HG02610 (cell line): Measurements from ENCODE around the gene JAKMIP2.
"Not testable (repeated sequence)": the region's sequence is repeated elsewhere in the genome, so short reads cannot be mapped to it uniquely, and the experiment has no call there.

Experiments used
- ATAC-seq: cut with Tn5 transposase; IDR thresholded peaks from one replicate; pipeline ENCODE4 v1.9.1; 2021; ENCODE audit warnings: mild to moderate bottlenecking, moderate library complexity; ENCODE audit not compliant: unreplicated experiment

JAKMIP2 gene

DNA sequence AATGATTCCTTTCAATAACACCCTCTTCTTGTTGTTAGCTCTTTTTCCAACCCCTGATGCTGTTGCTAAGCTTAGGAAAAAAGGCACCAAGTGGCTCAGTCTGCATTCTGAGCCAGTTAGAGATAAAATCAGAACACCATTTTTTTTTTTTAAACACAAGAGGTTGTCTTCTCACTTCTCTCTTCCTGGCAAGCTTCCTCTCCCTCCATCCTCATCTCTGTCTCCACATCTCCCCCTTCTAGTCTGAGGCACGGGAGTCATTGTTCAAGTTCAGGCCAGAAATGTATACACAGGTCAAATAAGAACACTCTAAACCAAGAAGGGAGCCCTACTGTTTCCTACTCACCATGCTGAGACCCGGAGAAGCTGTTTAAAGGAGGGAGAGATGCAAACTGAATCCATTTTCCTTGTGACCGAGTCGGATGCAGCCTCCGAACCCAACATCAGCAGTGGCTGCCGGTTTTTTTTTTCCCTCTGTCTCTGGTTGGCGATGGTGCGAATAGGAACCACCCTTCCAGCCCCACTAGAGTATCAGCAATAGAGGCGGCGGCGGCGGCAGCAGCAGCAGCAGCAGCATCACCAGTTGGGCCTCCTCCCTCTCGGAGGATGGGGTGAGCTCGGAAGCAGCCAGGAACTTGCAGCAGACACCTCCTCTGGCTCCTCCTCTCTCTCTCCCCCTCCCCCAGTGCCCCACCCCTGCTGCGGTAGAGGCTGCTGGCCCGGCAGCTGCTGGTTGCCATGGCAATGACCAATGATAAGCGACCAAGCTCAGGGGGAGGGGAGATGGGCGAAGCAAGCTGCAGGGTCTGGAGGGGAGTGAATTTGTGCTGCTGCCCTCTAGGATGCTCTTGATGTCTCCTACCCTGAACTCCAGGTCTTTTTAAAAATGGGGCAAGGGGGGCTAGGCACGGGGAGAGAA lies at the start of gene JAKMIP2:
Gene JAKMIP2, minus strand, starts transcription at position 619 of the 919 bp plus-strand sequence. CDS start 110,922 bp downstream, outside the sequence.
- peak; percentile 65 for ATAC-seq

DNA sequence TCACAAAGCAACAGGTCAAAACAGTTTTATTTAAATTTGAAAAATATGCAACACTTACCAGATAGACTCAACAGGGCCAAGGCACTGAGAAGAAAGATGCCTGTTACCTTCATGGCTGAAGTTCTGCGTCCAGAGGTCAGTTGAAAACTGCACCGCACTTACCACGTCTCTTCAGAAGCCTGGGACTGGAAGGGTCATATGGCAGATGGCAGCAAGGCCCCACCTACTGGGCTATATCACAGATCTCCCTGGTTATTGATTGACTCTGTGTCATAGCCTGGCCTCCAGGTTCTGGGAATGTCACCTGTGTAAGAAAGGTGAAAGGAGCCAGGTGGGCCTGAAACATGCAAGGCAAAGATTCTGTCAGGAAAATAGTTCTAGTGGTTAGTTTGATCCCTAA lies 48.9 kb upstream of the JAKMIP2 start, which contains the start of gene SPINK1:
Gene SPINK1, minus strand, starts transcription at position 207 of the 400 bp plus-strand sequence. Its CDS starts 94 bp downstream, at position 113.
- ATAC-seq, result no peak

DNA sequence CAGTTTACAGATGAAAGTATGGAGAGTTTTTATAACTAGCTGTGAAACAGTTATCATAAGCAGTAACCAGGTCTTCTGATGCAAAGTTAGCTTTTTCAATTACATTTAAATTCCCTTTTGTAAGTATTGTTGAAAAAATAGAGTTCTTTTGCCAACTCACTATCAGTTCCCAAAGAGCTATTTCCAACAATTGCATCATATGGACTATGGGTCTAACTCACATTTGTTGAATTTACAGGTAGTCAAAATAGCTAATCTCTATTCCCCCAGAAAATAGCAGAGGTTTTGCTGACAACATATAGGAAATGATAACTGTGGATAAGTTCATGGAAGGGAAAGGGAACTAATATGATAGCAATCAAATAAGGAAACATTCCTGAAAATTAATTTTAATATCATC lies 47.5 kb upstream of the JAKMIP2 start:
- ATAC-seq, result no peak

DNA sequence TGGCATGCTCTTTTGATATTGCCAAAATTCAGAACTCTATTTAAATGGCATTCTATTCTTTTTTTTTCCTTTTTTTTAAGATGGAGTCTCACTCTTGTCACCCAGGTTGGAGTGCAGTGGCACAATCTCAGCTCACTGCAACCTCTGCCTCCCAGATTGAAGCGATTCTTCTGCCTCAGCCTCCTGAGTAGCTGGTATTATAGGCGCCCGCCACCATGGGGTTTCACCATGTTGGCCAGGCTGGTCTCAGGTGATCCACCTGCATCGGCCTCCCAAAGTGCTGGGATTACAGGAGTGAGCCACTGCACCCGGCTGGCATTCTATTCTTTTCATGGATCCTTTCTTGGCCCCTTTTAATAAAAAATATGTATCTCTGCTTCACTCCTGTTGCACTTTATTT lies 44.5 kb upstream of the JAKMIP2 start:
- ATAC-seq, result not testable (repeated sequence)

DNA sequence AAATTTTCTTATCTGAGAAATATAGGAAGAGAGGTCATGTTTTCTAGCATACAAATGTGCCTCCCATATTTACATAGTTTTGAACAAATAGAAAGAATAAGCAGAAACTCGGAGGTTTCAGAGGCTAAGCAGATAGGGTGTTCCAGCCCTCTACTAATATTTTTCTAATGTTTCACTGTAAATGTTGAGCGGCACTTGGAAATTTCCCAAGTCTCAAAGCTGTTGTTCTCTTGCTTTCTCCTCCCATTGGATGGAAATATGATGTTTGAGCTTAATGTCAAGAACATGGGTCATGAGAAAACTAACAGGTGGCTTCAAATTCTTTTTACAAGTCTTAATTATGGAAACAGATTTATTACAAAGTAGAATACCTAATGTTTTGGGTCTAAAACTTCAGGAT lies 43.8 kb upstream of the JAKMIP2 start:
- no peak for ATAC-seq

DNA sequence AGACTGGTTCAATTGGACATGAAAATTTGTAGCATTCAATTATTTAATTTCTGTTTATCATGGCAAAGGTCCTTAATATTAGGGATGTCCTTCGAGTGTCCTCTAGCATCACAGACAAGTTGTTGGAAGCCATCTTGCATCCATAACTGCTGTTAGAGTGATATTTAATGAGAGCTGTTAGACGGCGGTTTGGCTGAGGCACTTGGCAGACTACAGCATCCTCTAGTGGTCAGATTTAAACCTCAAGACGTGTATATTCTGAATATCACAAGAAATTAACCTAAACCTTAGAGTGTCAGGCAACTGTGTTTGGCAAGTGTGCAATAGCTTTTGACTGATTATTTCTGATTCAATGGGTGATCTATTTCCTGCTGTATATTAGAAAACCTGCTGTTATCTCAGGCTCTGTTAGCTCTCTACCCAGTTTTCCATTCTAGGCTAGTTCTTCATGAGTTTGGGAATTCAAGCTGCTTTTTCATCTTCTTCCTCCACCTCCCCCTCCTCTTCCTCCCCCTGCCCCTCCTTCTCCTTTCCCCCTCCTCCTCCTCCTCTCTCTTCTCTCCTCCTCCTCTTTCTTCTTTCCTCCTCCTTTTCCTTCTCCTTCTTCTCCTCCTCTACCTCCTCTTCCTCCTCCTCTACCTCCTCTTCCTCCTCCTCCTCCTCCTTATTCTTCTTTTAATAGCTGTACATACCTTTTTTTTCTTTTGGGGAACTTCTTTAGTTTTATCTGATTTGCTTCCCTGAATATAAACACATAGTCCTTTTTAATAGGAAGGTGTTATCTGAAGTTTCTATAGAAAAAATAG lies 40.4 kb upstream of the JAKMIP2 start:
- peak; percentile 86 for ATAC-seq

DNA sequence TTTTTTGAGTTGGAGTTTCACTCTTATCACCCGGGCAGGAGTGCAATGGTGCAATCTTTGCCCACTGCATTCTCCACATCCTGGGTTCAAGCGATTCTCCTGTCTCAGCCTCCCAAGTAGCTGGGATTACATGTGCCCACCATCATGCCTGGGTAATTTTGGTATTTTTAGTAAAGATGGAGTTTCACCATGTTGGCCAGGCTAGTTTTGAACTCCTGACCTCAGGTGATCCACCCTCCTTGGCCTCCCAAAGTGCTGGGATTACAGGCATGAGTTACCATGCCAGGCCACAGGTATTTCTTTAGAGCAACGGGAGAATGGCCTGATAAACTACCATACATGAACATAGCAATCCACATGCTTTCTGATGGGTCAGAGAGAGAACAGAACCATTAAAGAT lies 39.7 kb upstream of the JAKMIP2 start:
- not testable (repeated sequence) for ATAC-seq

DNA sequence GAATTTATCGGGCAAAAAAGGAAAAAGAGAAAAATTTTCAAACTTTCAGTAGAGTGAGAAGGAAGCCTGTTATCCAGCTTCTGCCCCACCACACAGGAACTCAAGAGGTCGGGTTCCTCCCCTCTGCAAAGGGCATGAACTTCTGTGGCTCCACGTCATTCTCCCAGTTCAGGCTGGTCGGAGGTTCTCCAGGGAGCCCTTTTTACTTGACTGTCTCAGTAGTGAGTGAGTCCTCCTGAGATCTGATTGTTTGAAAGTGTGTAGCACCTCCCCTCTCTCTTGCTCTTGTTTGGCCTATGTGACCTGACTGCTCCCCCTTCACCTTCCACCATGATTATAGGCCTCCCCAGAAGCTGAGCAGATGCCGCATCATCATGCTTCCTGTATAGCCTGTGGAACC lies 39.2 kb upstream of the JAKMIP2 start:
- no peak for ATAC-seq

DNA sequence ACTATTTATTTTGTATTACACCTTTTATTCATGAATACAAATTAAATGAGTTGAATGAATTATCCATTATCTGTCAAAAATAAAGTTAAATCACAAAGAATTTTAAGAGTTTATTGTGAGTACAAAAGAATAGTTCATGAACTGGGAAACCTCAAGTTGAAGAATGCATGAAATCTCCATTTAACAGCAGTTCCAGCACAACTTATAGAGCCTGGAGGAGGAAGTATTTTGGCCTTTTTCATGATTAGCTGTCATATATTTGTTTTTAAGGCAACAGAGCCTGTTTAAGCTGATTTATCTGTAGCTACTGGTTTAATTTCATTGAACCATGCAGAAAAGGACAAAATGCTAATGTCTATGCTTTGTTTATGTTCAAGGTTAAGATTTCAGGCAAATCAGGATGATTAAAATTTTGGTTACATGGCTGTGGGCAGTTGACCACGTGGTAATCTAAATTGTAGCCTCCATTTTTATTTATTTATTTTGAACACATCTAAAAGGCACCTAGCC lies 36.8 kb upstream of the JAKMIP2 start:
- ATAC-seq, result no peak

DNA sequence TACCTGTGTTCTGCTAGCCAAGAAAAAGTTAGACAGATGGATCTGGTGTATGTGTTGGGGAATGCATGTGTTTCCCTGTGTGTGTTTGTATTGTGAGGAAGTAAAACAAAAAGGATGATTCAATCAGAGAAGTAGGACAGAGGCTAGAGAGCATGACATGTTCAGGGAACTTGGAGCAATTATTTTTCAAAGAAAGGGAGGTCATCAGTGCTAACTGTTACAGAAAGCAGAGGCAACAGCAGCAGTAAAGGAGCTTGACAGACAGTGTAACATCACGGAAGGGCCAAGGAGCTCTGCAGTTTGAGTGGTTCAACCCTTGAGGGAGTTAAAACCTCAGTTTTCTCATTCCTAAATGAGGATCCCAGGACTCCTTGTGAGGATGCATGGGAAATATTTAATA lies 35.8 kb upstream of the JAKMIP2 start:
- ATAC-seq, result no peak

DNA sequence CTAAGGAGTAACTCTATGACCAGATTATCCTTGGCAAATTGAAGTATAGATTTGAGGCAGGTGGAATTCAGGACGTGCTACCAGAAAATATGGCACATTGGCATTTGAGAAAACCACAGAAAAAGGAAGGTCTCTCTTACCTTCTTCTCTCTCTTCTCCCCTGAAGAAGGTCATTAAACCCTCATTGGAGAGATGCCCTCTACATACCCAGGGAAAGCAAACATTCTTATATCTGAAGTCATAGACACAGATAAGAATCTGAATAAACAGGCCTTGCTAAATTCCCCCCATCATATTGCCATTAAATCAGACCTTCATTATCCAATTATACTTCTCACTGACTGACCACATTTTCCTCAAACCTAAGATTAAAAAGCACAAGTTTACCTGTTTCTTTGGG lies 31.2 kb upstream of the JAKMIP2 start:
- ATAC-seq, result no peak

DNA sequence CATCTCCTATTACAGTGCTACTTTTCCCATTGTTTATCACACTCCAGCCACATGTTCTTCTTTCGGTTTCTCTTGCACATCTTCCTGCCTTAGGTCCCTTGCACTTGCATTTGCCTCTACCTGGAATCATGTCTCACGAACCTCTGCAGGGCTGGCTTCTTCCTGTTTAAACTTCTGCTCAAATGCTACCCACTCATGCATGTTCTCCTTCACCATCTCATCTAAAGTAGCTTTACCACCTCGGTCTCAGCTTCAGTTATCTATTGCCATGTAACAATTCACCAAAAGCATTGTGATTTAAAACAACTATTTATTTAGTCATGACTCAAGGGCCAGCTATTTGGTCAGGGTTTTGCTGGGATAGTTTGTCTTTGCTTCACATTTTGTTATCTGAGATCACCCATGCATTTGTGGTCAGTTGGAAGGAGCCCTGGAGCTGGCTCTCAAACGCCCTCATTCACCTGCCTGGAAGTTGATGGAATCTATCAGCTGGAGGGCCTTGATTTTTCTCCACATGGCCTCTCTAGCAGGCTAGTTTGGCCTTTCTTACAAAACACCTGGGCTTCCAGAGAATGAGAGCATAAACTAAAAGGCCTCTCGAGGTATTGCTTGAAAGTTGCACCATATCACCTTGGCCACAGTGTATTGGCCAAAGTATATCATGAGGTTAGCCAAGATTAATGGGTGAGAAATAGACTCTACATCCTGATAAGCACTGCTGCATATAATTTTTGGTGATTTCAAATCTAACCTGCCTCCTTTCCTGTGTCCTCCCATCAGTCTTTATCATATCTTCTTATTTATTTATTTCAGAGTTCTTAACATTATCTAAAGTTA lies 27.5 kb upstream of the JAKMIP2 start:
- no peak for ATAC-seq

DNA sequence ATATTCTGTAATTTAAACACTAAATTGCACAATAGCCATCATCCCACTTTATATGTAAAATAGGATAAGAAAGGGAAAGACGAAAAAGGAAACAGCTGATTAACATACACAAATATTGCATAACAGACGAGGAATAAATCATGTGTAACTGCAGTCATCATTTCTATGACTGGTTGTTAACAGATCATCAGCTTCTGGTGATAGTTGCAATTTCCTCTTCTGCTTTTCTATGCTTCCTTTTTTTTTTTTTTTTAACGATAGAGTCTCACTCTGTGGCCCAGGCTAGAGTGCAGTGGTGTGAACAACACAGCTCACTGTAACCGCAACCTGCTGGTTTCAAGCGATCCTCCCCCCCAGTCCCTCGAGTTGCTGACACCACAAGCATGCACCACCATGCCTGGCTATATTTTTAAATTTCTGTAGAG lies 22.5 kb upstream of the JAKMIP2 start:
- ATAC-seq, result peak; percentile 85

DNA sequence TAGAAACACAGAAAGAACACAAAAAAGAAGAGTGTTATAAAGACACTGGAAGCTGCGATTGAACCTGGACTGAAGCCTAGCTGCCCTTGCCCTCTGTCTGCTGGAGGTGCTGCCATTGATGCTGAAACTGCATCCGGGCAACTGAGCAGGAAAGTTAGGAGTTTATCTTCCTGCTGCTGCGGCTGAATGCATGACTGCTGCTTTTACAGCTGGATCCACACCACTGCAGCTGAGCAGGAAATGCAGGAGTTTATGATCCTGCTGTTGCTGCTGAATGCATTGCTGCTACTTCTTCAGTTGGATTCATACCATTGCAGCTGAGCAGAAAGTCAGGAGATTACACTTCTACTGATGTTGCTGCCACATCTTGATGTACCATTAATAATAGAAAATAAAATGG lies 21.8 kb upstream of the JAKMIP2 start:
- ATAC-seq, result no peak

DNA sequence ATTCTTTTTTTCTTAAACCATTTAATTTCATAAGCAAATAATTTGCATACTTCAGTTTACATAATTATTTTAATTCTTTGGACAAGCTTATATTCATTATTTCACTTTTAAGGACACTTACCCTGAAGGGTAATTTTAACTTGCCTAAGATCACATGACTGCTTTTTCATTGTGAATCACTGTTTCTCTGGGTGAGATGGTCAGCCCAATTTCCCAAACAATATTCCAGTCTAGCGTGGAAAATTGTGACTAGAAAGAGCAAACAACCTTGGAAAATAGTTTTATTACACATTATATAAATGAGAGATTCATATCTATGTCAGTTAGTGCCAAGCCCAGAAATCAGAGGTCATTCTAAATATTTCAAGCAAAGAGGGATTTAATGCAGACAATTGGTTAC lies 21.4 kb upstream of the JAKMIP2 start:
- no peak for ATAC-seq

DNA sequence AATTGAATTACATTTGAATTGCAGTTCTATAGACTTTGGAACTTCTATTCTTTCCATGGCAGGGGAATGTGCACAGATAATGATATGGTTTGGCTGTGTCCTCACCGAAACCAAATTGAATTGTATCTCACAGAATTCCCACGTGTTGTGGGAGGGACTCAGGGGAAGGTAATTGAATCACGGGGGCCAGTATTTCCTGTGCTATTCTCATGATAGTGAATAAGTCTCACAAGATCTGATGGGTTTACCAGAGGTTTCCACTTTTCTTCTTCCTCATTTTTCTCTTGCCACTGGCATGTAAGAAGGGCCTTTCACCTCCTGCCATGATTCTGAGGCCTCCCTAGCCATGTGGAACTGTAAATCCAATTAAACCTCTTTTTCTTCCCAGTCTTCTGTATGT lies 20.6 kb upstream of the JAKMIP2 start:
- ATAC-seq, result not testable (repeated sequence)

DNA sequence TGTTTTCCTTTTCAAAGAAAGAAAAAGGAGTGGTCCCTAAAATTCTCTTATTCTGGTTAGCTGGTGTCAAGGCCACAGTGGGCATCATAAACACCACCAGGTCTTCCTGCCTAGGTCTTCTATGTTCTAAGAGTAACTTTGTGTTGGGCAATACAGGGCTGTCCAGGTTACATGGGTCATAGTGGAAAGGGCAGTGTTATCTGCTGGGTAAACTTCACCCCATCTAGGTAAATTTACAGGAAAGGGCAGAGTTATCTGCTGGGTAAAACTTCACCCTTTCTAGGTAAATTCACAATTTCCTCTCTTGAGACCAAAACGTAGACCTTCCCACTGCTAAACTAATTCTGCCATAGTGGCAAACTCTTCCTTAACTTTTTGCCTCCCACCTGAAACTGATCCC lies 18.9 kb upstream of the JAKMIP2 start:
- ATAC-seq, result no peak

DNA sequence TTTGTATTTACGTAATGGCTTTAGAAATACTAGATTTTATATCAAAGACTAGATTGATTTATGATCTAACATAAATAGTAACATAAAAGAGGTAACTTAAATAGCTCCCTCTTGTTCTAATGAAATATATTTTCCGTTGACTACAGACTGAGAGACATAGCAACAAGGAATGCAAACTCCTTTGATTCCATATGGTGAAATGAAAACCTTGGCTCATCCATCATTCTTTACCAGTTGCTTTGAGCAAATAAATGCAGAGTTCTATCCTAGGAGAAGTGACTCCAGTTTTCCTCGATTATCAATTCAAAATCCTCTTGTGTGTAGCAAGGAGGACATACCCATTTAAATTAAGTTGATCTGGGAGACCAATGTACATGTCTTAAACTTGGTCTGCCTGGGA lies 18.0 kb upstream of the JAKMIP2 start:
- ATAC-seq, result no peak

DNA sequence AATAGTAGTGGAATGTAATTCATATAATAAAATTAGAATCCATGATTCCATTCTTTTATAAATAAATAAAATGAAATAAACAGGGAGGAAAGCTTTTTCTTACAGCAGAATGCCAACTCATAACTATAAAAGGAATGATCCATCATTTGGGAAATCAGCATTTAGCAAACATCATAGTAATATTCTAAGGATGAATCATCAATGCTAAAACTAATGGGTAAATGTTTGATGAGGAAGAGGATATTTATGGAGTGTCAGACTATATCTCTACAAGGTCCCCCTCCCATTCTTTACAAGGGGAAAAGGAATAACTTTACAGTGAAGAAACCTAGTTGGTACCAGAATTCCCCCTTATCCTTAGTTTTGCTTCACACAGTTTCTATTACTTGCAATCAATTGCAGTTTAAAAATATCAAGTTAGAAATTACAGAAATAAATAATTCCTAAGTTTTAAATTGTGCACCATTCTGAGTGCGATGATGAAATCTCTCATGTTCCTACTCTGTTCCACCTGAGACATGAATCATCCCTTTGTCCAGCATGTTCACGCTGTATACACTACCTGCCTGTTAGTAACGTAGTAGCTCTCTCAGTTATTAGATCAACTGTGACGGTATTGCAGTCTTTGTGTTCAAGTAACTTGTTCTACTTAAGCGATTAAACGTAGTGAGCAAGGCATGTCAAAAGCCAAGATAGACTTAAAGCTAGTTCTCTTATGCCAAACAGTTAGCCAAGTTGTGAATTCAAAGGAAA lies 14.2 kb upstream of the JAKMIP2 start:
- no peak for ATAC-seq

DNA sequence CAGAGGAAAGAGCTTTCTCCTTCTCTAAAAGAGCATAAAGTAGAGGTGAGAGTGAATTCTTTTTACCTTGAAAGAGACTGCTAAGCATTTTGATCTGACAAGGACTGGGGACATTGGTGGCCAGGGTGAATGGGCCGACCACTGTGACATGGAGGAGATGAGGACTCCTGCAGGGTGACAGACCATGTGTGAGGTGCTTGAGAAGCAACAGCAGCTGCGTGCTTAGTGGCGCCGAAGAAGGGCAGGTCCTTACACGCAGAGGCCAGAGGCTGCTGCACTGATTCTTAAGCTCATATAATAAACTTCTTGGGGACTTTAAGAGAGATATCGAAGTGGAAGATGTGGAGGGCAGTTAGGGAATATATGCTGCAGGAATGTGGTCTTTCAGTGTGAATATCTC lies 8.7 kb upstream of the JAKMIP2 start:
- no peak for ATAC-seq
